Panc1 (cell line): ENCODE measurements around the gene OLIG1. TPM values are rescaled to one million over a fixed set of nuclear protein-coding genes. Genes with fewer than 3 reads are reported as not detected.

ENCODE experiments used
- ATAC-seq: fragments of 200-7000 bp; cut with Tn5 transposase; 2 replicates; pipeline ENCODE4 v1.9.1; 2020; ENCODE audit warnings: mild to moderate bottlenecking, moderate library complexity
- BruUV-seq: library from RNA; stranded (reverse); fragments of 400-500 nt; replicated peaks from 2 replicates; lab custom pipeline; 2021; lab: Mats Ljungman, UMichigan
- CTCF ChIA-PET: fragments of 300-600 bp; sonication (Branson Sonifier 250); formaldehyde crosslinking; loops from one replicate; lab custom pipeline; 2022; ENCODE audit warnings: antibody characterized with exemption; lab: Charles Lee
- POLR2A ChIA-PET: fragments of 300-600 bp; sonication (Branson Sonifier 250); formaldehyde crosslinking; loops from one replicate; lab custom pipeline; 2022; ENCODE audit warnings: antibody characterized with exemption; lab: Charles Lee
- DNase-seq: peaks from one replicate; pipeline ENCODE4 v3.0.0-alpha.2; 2010; ENCODE audit warnings: low read depth, low spot score
- H3K27ac ChIP-seq: 2 replicates; pipeline ENCODE4 v1.5.1; 2011; ENCODE audit warnings: mild to moderate bottlenecking, low read length, inconsistent platforms
- H3K27me3 ChIP-seq: fragments of 200-500 bp; sonication (Bioruptor generic); 2 replicates; pipeline ENCODE4 v1.6.0; 2014; ENCODE audit warnings: low read length, inconsistent platforms; ENCODE audit not compliant: control insufficient read depth, insufficient read depth
- H3K36me3 ChIP-seq: fragments of 200-500 bp; sonication (Bioruptor generic); 2 replicates; pipeline ENCODE4 v1.5.1; 2014; ENCODE audit warnings: inconsistent platforms, mild to moderate bottlenecking, low read length, moderate library complexity; ENCODE audit not compliant: control insufficient read depth, insufficient read depth
- H3K4me1 ChIP-seq: 2 replicates; pipeline ENCODE4 v1.5.1; 2011; ENCODE audit warnings: inconsistent platforms, mild to moderate bottlenecking, low read length, moderate library complexity; ENCODE audit not compliant: control insufficient read depth, insufficient read depth
- H3K4me3 ChIP-seq, 2 experiments: 2 replicates each; pipeline ENCODE4 v1.5.1; 2011 to 2012; ENCODE audit warnings: low read depth in 2 of 2, low read length in 2 of 2, mild to moderate bottlenecking in 2 of 2, inconsistent platforms in 1 of 2, moderate library complexity in 1 of 2
- H3K9me3 ChIP-seq: fragments of 200-500 bp; sonication (Bioruptor generic); 2 replicates; pipeline ENCODE4 v1.5.1; 2014; ENCODE audit warnings: low read depth, mild to moderate bottlenecking, inconsistent platforms, low read length, moderate library complexity; ENCODE audit not compliant: control insufficient read depth, insufficient read depth
- CTCF ChIP-seq: fragments of 450-650 bp; IDR thresholded peaks from 2 replicates; pipeline ENCODE4 v1.5.1; 2017; ENCODE audit warnings: mild to moderate bottlenecking
- POLR2AphosphoS5 ChIP-seq: IDR thresholded peaks from 2 replicates; pipeline ENCODE4 v1.6.1; 2012; ENCODE audit warnings: mild to moderate bottlenecking, low read depth, low read length, moderate library complexity
- REST ChIP-seq, 2 experiments: IDR thresholded peaks; 2 replicates each; pipeline ENCODE4 v1.6.1; 2011 to 2012; ENCODE audit warnings: low read depth in 2 of 2, control low read depth in 1 of 2, low read length in 1 of 2, mild to moderate bottlenecking in 1 of 2, moderate library complexity in 1 of 2; ENCODE audit not compliant: insufficient read depth in 1 of 2
- SIN3A ChIP-seq: IDR thresholded peaks from 2 replicates; pipeline ENCODE4 v1.6.1; 2012; ENCODE audit warnings: low read depth, mild to moderate bottlenecking, low read length, moderate library complexity, borderline replicate concordance; ENCODE audit not compliant: insufficient read depth
- TCF7L2 ChIP-seq: IDR thresholded peaks from 2 replicates; pipeline ENCODE4 v1.6.1; 2011; ENCODE audit warnings: mild to moderate bottlenecking, low read depth, low read length, inconsistent platforms
- in situ Hi-C: cut with HindIII; loops from 2 replicates; pipeline ENCODE4 v1.10.0; 2016; ENCODE audit warnings: low sequenced_read_pairs, low pct_unique_long_range_greater_than_20kb
- intact Hi-C: fragments of 100-400 bp; cut with micrococcal nuclease; formaldehyde crosslinking; loops from one replicate; pipeline ENCODE4 v1.10.0; 2022; ENCODE audit not compliant: unreplicated experiment
- total RNA-seq: library from RNA; stranded (reverse); gene quantifications from one replicate; pipeline ENCODE4 v1.2.1, GENCODE V29; 2021; ENCODE audit not compliant: unreplicated experiment

The OLIG1 gene
- total RNA-seq, 1 experiment from 2014 or later: 0.21 TPM

- H3K4me1 ChIP-seq: no peaks in the 10 kb centered on the region
- CTCF ChIA-PET: no interaction called here
- in situ Hi-C loops: no loop called here
Measured at GRCh38 chr21:33028773-33029384, 41.1 kb upstream of the OLIG1 start.

GRCh38 chr21:33029385-33029921 lies 40.5 kb upstream of the OLIG1 start:
- in situ Hi-C loops: no loop called here
- POLR2A ChIA-PET: no interaction called here
- intact Hi-C loops: no loop called here
- TF ChIP-seq REST (IDR thresholded peaks at IDR 0.05; ENCODE audit: insufficient read depth in 1 of 2, low read depth in 2 of 2, low read length in 1 of 2) (no peak), POLR2AphosphoS5 (no peak), CTCF (no peak), SIN3A (no peak), TCF7L2 (no peak)
- no peaks in the 10 kb centered on the region for H3K9me3 ChIP-seq
- no peak overlapping the region for H3K4me3 ChIP-seq
- no peaks in the 10 kb centered on the region for H3K36me3 ChIP-seq
- BruUV-seq: no TSS peak
- H3K4me1 ChIP-seq: no peaks in the 10 kb centered on the region
- H3K27ac ChIP-seq: no peak overlapping the region
- DNase-seq (no peak), ATAC-seq (no peak)
- peaks cover 3% of the 10 kb centered on the region; the same call in 1 of the 2 replicates for H3K27me3 ChIP-seq
- CTCF ChIA-PET: no interaction called here

More at GRCh38 chr21:33028773-33029384, 41.1 kb upstream of the OLIG1 start:
- no peaks in the 10 kb centered on the region for H3K9me3 ChIP-seq
- H3K36me3 ChIP-seq: no peaks in the 10 kb centered on the region
- no peak overlapping the region for H3K4me3 ChIP-seq
- no TSS peak for BruUV-seq
- TF ChIP-seq SIN3A: no peak
- TF ChIP-seq TCF7L2: no peak
- no peak for TF ChIP-seq POLR2AphosphoS5
- no peak for TF ChIP-seq CTCF
- TF ChIP-seq REST (IDR thresholded peaks at IDR 0.05; ENCODE audit: insufficient read depth in 1 of 2, low read depth in 2 of 2, low read length in 1 of 2): no peak
- peaks cover 4% of the 10 kb centered on the region; the same call in 1 of the 2 replicates for H3K27me3 ChIP-seq
- DNase-seq (no peak), ATAC-seq (no peak)
- POLR2A ChIA-PET: no interaction called here
- H3K27ac ChIP-seq: no peak overlapping the region
- intact Hi-C loops: no loop called here
